ENCODE data around the gene FGF3. TPM values are rescaled to one million over a fixed set of nuclear protein-coding genes. Genes with fewer than 3 reads are reported as not detected.

Gene FGF3
- polyA plus RNA-seq, 1 donor (not counting 4 experiments of a cell fraction or from before 2014, with no cell fraction given): not detected

DNA sequence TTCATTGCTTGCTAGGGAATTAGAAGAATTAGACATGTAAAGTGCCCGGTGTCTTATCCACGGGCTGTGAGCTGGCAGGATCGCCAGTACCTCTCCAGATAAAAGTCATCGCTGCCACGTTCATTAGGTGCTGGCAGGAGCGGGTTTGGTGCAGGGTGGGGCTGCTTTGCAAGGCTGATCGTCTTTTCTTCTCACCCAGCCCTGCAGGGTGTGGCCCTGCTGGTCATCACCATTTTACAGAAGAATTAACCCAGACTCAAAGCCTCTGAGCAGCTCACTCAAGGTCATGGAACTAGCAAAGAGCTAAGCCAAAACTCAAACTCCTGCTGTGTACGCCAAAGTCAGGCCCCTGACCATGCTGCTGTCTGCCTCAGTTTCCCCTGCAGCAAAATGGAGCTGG lies 38.0 kb downstream of the FGF3 start:
- DNase-seq (ENCODE audit: low read depth, low spot score): no peak
- H3K9me1 ChIP-seq (ENCODE audit: control insufficient read depth, extremely low read depth, insufficient read depth, low read length): no peaks in the 10 kb centered on the region
- TF ChIP-seq, protein P1, sequence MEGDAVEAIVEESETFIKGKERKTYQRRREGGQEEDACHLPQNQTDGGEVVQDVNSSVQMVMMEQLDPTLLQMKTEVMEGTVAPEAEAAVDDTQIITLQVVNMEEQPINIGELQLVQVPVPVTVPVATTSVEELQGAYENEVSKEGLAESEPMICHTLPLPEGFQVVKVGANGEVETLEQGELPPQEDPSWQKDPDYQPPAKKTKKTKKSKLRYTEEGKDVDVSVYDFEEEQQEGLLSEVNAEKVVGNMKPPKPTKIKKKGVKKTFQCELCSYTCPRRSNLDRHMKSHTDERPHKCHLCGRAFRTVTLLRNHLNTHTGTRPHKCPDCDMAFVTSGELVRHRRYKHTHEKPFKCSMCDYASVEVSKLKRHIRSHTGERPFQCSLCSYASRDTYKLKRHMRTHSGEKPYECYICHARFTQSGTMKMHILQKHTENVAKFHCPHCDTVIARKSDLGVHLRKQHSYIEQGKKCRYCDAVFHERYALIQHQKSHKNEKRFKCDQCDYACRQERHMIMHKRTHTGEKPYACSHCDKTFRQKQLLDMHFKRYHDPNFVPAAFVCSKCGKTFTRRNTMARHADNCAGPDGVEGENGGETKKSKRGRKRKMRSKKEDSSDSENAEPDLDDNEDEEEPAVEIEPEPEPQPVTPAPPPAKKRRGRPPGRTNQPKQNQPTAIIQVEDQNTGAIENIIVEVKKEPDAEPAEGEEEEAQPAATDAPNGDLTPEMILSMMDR (optimal IDR thresholded peaks at IDR 0.05 in 1 of 3, IDR thresholded peaks at IDR 0.05 in 1 of 3, conservative IDR thresholded peaks at IDR 0.05 in 1 of 3; ENCODE audit: extremely low read depth in 1 of 3, insufficient read depth in 2 of 3, low read length in 3 of 3): no peak
- TF ChIP-seq EZH2 (IDR thresholded peaks at IDR 0.05; ENCODE audit: low read length): no peak
- FAIRE-seq: no peak
- no peak overlapping the region for H3K4me3 ChIP-seq (ENCODE audit: control insufficient read depth in 2 of 3, extremely low read depth in 1 of 3, insufficient read depth in 2 of 3, low read depth in 1 of 3, low read length in 3 of 3)
- no peaks in the 10 kb centered on the region for H3K79me2 ChIP-seq (ENCODE audit: control insufficient read depth, insufficient read depth, low read length)
- H2AFZ ChIP-seq (ENCODE audit: control insufficient read depth, low read length): no peak overlapping the region
- H3K9me3 ChIP-seq (ENCODE audit: control insufficient read depth, low read depth, low read length): no peaks in the 10 kb centered on the region
- dilution Hi-C loops (cut with MboI; ENCODE audit: extremely low pct_ligation_motif_present, low sequenced_read_pairs): no loop called here
- H4K20me1 ChIP-seq (ENCODE audit: control insufficient read depth, extremely low read depth, insufficient read depth, low read length): no peaks in the 10 kb centered on the region
- peaks cover 11% of the 10 kb centered on the region for H3K27me3 ChIP-seq (ENCODE audit: control insufficient read depth, extremely low read depth, insufficient read depth, low read length)
- no peak overlapping the region for H3K9ac ChIP-seq (ENCODE audit: control insufficient read depth, extremely low read depth, insufficient read depth, low read length)
- no peaks in the 10 kb centered on the region for H3K36me3 ChIP-seq (ENCODE audit: control insufficient read depth in 2 of 2, extremely low read depth in 1 of 2, insufficient read depth in 2 of 2, low read length in 2 of 2)
- H3K4me2 ChIP-seq (ENCODE audit: control insufficient read depth, extremely low read depth, insufficient read depth, low read depth, low read length): no peak overlapping the region
- H3K27ac ChIP-seq (ENCODE audit: control insufficient read depth, insufficient read depth, low read length): no peak overlapping the region
- no peaks in the 10 kb centered on the region for H3K4me1 ChIP-seq (ENCODE audit: control insufficient read depth, extremely low read depth, insufficient read depth, low read length)

DNA sequence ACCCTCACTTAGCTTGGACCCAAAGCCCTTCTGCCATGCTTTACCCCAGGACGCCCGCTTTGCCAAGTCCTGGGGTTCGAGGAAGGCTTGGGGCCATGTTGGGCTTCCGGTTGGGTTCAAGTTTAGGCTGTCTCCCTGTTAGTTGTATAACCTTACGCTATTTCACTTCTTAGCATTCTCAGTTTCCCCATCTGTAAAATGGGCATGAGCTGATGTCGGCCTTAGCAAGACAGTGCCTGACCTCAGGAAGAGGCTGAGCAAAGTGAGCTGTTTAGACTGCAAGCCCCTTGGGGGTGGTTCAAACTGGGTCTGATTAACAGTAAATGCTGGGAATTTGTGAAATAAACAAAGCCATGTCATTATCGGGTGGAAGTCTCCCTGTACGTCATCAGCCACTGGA lies 40.8 kb downstream of the FGF3 start:
- Histone ChIP-seq H3K79me2 (ENCODE audit: control insufficient read depth, insufficient read depth, low read length) (no peaks in the 10 kb centered on the region), H3K27ac (ENCODE audit: control insufficient read depth, insufficient read depth, low read length) (no peak overlapping the region), H3K9me1 (ENCODE audit: control insufficient read depth, extremely low read depth, insufficient read depth, low read length) (no peaks in the 10 kb centered on the region), H3K4me3 (ENCODE audit: control insufficient read depth in 2 of 3, extremely low read depth in 1 of 3, insufficient read depth in 2 of 3, low read depth in 1 of 3, low read length in 3 of 3) (no peak overlapping the region), H3K4me2 (ENCODE audit: control insufficient read depth, extremely low read depth, insufficient read depth, low read depth, low read length) (no peak overlapping the region), H2AFZ (ENCODE audit: control insufficient read depth, low read length) (no peak overlapping the region), H3K9ac (ENCODE audit: control insufficient read depth, extremely low read depth, insufficient read depth, low read length) (no peak overlapping the region), H3K9me3 (ENCODE audit: control insufficient read depth, low read depth, low read length) (no peaks in the 10 kb centered on the region), H4K20me1 (ENCODE audit: control insufficient read depth, extremely low read depth, insufficient read depth, low read length) (peaks cover 3% of the 10 kb centered on the region), H3K27me3 (ENCODE audit: control insufficient read depth, extremely low read depth, insufficient read depth, low read length) (peaks cover 40% of the 10 kb centered on the region), H3K4me1 (ENCODE audit: control insufficient read depth, extremely low read depth, insufficient read depth, low read length) (no peaks in the 10 kb centered on the region), H3K36me3 (ENCODE audit: control insufficient read depth in 2 of 2, extremely low read depth in 1 of 2, insufficient read depth in 2 of 2, low read length in 2 of 2) (no peaks in the 10 kb centered on the region)
- TF ChIP-seq, protein P1 (optimal IDR thresholded peaks at IDR 0.05 in 1 of 3, IDR thresholded peaks at IDR 0.05 in 1 of 3, conservative IDR thresholded peaks at IDR 0.05 in 1 of 3; ENCODE audit: extremely low read depth in 1 of 3, insufficient read depth in 2 of 3, low read length in 3 of 3): no peak
- no peak for TF ChIP-seq EZH2 (IDR thresholded peaks at IDR 0.05; ENCODE audit: low read length)
- no peak for DNase-seq (ENCODE audit: low read depth, low spot score)
- no peak for FAIRE-seq
- dilution Hi-C loops (cut with MboI; ENCODE audit: extremely low pct_ligation_motif_present, low sequenced_read_pairs): no loop called here
